NCI-H82 (cell line): Measurements from ENCODE around the gene DPH6.
"Not testable (repeated sequence)": the region's sequence is repeated elsewhere in the genome, so short reads cannot be mapped to it uniquely, and the experiment has no call there.

Source experiments
- DNase-seq: peaks from one replicate; lab custom pipeline; 2025; lab: John Stamatoyannopoulos, UW

The DPH6 gene

GRCh38 chr15:35545824-35546510, at the start of gene DPH6:
Gene DPH6, minus strand, starts transcription at chr15:35546165. Its CDS starts 24 bp downstream, at chr15:35546141.
- peak; percentile 91 for DNase-seq

GRCh38 chr15:35595656-35596055, 49.7 kb upstream of the DPH6 start:
- DNase-seq = no peak

GRCh38 chr15:35591987-35592386, 46.0 kb upstream of the DPH6 start:
- not testable (repeated sequence) for DNase-seq

GRCh38 chr15:35583863-35584528, 38.0 kb upstream of the DPH6 start:
- no peak for DNase-seq

- DNase-seq = no peak
These were observed 34.6 kb upstream of the DPH6 start for GRCh38 chr15:35580606-35581005.

- DNase-seq = no peak
These were observed 21.4 kb upstream of the DPH6 start for GRCh38 chr15:35567392-35567791.

GRCh38 chr15:35566991-35567390, 21.0 kb upstream of the DPH6 start:
- DNase-seq = no peak

- no peak for DNase-seq
These were observed 19.9 kb upstream of the DPH6 start for GRCh38 chr15:35565901-35566300.

- no peak for DNase-seq
These were observed 16.7 kb upstream of the DPH6 start for GRCh38 chr15:35562641-35563040.

GRCh38 chr15:35561308-35561707, 15.3 kb upstream of the DPH6 start:
- DNase-seq = no peak

- DNase-seq = no peak
These were observed 14.9 kb upstream of the DPH6 start for GRCh38 chr15:35560870-35561269.

GRCh38 chr15:35560258-35560657, 14.3 kb upstream of the DPH6 start:
- DNase-seq = no peak

- no peak for DNase-seq
These were observed 13.7 kb upstream of the DPH6 start for GRCh38 chr15:35559683-35560082.

- no peak for DNase-seq
These were observed 11.6 kb upstream of the DPH6 start for GRCh38 chr15:35557544-35557943.

GRCh38 chr15:35557012-35557411, 11.0 kb upstream of the DPH6 start:
- no peak for DNase-seq

GRCh38 chr15:35555244-35555643, 9.3 kb upstream of the DPH6 start:
- no peak for DNase-seq

- DNase-seq = no peak
These were observed 5.0 kb upstream of the DPH6 start for GRCh38 chr15:35550957-35551356.

- DNase-seq = no peak
These were observed 3.6 kb upstream of the DPH6 start for GRCh38 chr15:35549567-35549966.

- no peak for DNase-seq
These were observed 2.5 kb upstream of the DPH6 start for GRCh38 chr15:35548435-35548834.

GRCh38 chr15:35547775-35548364, 1.9 kb upstream of the DPH6 start:
- no peak for DNase-seq

- no peak for DNase-seq
These were observed 781 bp upstream of the DPH6 start for GRCh38 chr15:35546511-35547381.

GRCh38 chr15:35545316-35545823, 595 bp downstream of the DPH6 start:
- DNase-seq = peak; percentile 86
